Erythroblast (primary cell): ENCODE data around the gene CBLN4.

Experiments
- GATA1 ChIP-seq: IDR thresholded peaks from 2 replicates; pipeline ENCODE4 v1.6.1; 2011; ENCODE audit warnings: low read depth, mild to moderate bottlenecking, control low read depth, low read length, moderate library complexity
- POLR2A ChIP-seq: IDR thresholded peaks from 2 replicates; pipeline ENCODE4 v1.6.1; 2011; ENCODE audit warnings: mild to moderate bottlenecking, low read length

DNA sequence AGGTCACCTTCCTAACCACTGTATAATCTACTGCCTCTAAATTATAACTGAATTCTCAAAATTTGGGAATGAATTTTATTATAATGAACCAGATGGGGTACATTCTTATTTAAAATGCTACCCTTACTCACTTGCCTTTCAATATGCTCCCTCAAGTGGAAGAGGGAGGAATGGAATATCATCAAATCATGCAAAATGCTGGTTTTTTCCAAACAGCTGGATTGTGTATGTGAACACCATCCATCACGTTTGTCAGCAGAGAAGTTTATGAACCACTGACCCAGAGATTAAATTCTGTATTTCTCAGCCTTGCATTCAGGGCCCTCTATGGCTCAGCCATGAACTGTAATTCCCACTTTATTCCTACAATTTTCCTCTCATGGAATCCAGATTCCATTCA is 40.5 kb downstream of the CBLN4 start:
- no peak for TF ChIP-seq POLR2A
- no peak for TF ChIP-seq GATA1
